HG02571 (cell line): ENCODE results near the gene SPX.

ENCODE experiments used
- ATAC-seq: cut with Tn5 transposase; IDR thresholded peaks from one replicate; pipeline ENCODE4 v1.9.1; 2021; ENCODE audit warnings: mild to moderate bottlenecking, moderate library complexity; ENCODE audit not compliant: unreplicated experiment

The SPX gene

DNA sequence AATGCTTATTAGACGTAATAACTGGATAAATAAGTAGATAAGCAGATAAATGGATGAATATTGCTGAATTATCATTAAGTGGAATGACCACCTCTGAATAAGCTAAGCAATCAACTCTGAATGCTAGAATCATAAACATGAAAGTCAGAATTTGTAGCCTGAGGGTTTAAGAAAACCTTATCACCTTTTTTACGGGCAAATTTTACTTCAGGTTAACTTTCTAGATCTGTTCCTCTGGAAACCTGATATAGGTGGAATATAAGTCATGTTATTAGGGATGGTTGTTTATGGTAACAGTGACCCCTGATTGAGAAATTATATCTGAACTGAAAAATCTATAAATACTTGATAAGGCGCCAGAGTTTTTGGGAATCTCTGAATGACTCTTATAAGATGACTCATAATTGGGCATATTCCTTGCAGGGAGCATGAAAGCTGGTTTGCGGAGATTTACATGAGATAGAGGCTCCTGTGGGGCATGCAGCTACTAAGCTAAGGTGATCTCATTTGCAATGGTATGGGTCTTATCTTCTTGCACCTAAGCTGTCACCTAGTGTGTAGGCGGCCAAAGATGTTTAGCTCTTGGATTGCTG lies 12.1 kb downstream of the SPX start:
- no peak for ATAC-seq

- ATAC-seq: no peak
Observed at GRCh38 chr12:21539797-21540196, 13.7 kb downstream of the SPX start.

GRCh38 chr12:21541773-21542172 lies 15.7 kb downstream of the SPX start:
- no peak for ATAC-seq

DNA sequence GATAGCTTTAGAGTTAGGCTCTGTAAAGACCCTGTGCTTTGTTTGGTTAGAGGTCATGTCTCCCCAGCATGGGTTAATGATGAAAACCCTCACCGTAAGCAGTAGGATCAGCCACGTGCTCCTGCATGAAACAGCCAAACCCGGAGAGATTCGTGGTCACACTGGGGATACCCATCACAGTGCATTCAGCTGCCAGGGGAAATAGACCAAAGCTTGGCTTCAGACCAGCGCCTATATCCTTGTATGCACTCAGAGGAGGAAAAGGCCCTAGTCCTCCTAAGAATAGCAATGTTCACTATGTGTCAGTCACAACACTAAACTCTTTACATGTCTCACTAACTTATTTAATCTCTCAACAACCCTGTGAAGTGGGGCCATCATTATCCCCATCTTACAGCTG lies 16.3 kb downstream of the SPX start:
- ATAC-seq: no peak

DNA sequence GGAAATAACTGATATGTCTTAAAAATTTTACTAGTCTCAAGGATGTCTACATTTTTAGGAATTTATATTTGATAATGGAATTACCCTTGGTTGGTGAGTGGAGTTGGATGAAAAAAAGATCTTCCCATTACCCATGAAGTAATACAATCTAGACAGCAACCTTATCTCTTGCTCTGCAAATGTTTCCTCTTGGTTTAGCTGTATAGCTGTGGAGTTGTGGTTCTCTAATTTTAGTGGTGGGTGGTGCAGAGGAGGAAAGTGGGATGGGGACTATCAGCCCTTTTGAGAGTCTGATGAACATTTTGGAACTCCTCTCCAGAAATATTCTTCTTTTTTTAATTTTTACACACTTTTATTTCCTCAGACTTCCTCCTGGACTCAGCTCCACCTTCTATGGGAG lies 17.1 kb downstream of the SPX start:
- no peak for ATAC-seq

DNA sequence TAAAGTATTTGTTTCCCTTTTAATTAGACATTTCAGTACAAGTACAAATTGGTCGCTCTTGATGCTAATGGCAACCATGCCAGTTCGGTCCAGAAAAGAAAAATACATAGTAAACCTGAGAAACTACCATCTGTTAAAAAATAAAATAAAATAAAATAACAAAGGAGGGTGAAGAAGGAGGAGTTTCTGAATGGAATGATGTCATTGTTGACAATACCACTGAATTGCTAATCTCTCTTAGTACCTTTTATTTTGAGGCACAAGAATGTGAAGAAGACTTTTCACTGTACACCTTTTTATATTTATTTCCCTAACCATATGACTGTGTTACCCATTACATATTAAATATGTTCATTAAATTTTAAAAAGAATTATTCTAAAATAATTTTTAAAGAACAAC lies 19.5 kb downstream of the SPX start:
- no peak for ATAC-seq

DNA sequence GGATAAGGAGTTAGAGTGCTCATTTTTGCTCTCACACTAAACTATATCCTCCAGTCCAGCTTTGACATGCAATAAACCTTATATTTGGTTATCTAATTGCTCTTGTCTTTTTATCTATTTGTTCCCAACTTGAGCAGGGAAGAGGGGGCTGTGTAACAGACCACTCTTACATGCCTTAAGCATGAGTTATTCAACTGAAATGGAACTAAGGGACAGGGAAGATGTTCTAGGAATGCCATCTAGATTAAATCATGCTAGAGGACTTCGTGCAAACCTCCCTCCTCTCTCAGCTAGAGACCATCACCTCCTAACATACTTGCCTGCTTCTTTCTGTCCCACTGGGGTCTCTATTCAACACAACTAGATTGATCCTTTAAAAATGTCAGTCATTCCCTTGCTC lies 20.6 kb downstream of the SPX start:
- ATAC-seq: no peak

DNA sequence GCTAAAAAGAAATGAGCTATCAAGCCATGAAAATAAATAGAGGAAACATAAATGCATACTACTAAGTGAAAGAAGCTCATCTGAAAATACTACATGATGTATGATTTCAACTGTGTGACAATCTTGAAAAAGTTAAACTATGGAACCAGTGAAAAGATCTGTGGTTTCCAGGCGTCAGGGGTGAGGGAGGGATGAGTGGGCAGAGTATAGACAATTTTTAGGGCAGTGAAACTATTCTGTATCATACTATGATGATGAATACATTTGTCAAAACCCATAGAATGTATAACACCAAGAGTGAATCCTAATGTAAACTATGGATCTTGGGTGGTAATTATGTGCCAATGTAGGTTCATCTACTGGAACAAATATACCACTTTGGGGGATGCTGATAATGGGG lies 21.3 kb downstream of the SPX start:
- no peak for ATAC-seq

DNA sequence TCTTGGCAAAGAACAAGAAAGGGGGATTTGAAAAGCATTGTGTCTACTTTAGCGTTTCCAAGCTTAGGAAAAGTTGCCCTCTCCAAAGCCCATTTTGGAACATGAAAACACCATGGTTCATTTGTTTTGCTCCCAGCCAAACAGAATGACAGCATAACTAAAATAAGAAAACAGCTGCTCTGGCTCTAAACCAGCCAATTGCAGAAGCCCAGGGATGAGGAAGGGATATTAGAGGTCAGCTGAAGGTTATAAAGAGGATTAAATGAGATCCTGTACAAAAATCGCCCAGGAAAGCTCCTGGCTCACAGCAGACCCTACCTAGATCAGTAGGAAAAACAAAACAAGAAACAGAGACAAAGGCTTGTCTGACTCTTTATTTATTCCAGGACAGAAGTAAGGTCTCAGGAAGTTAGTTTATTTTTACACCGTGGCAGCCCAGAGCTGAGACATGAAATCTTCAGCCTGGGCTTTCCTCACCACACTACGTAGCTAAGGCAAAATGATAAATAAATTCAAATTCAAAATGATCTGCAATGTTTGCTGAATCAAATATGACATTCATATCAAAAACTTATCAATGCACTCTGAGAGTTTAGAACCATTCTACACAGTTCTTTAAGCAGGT lies 25.9 kb downstream of the SPX start:
- ATAC-seq: no peak

DNA sequence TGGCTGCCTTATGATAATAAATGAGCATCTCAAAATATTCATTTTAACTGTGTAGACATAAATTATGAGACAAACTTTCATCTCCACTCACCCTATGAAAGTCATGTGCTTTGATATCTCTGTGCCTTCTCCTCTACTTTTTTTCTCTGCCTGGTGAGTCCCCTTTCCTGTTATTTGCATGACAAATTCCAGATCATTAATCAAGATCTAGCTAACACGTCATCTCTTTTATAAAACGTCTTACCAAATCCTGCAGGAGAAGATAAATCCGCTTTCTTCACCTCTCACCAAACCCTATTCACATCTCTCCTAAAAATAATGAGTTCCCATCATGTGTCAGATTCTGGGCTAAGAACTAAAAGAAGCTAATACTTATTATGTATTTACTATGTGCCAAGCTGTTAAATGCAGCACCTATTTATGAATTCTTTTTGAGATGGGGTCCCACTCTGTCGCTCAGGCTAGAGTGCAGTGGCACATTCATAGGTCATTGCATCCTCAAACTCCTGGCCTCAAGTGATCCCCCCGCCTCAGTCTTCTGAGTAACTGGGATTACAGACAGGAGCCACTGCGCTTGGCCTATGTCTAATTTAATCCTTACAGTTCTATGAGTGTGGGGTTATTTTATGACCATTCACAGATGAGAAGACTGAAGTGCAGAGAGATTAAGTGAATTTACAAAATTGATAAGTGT lies 26.7 kb downstream of the SPX start:
- no peak for ATAC-seq

DNA sequence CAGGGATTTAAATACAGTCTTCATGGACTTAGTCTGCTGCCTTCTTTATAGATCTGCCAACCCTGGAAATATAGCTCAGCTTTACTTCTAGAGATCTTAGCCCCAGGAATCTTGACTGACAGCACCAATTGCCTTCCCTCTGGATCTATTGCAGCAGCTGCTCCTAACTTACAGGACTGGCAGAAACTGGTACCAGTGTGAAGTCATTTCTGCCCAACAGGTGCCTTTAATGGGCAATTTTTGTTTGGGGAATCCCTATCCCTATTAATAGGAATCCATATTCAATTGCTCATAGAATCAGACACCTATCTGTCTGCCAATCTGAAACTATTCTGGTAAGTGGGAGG lies 27.2 kb downstream of the SPX start:
- no peak for ATAC-seq

GRCh38 chr12:21558100-21558679 lies 32.1 kb downstream of the SPX start:
- ATAC-seq: no peak

DNA sequence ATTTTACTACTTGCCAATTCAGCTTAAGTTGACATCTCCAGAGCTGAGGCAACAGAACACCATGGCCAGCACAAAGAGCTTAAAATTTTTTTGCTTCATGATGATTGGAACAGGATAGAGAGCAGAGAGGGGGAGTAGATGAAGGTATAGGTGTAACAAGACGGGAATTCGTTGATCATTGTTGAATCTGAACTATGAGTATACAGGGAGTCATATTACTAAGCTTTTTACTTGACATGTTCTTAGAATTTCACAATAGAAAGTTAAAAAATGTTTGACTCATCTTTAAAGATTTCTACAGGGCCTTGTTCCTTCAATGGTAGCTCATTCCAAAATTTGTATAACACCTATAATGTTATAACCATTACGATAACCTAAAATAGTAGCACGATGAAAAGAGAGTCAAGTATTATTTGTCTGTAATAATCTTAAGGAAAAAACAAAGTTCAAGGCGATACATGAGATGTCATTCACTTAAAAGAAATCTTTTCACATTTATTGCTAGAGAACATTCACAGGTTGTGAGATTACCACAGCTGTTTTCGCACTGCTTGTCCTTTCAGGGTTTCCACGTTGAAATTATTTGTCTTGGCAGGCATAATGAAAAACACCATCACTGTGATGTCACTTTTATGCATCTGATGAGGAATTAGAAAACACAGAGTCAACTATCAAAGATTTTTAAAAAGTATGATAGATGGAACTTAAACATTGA lies 33.9 kb downstream of the SPX start:
- no peak for ATAC-seq

DNA sequence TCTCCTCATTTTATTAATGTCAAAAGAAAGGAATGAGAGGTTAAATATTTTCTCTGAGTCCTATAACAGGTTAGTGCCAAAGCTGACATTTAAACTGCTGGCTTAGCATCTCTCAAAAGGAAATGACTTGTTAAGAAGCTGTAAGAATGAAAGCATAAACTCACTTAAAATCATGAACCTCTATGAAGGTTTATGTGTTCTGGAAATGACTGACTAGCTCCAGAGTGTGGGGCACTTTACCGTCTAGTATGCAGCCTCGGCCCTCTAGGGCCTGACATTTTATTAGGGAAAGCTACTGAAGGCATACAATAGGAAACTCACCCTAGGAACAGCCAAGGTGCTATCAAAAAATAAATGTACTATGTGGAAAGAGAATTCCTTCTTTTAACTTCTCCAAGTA lies 35.1 kb downstream of the SPX start:
- ATAC-seq: no peak

GRCh38 chr12:21562859-21563258 lies 36.8 kb downstream of the SPX start:
- ATAC-seq: no peak

GRCh38 chr12:21566223-21566906 lies 40.3 kb downstream of the SPX start:
- ATAC-seq: no peak

- ATAC-seq: no peak
Observed at GRCh38 chr12:21566907-21567394, 40.9 kb downstream of the SPX start.

DNA sequence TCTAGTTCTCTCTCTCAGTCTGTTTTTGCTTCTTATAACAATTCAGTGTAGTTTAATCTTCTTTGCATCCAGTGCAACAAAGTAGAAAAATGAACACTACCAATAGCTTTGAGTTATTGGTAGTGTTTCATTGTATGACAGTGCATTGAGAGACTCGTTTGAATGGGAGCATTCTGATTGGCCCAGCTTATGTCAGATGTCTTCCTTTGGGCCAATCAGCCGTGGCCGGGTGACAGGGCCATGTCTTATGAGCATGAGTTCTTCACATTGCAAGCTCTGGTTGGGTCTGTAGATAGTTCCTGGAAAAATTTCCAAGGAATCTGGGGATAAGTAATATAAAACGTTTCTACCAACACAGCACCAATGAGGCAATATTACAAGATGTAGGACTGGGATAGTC lies 42.0 kb downstream of the SPX start:
- no peak for ATAC-seq

- ATAC-seq: no peak
Observed at GRCh38 chr12:21571046-21571445, 45.0 kb downstream of the SPX start.

GRCh38 chr12:21573733-21574358 lies 47.8 kb downstream of the SPX start:
- no peak for ATAC-seq
